GM12878 (cell line): ENCODE measurements around the gene ABL1. TPM values are rescaled to one million over a fixed set of nuclear protein-coding genes. Genes with fewer than 3 reads are reported as not detected.
A peak's percentile ranks its signal among the peaks of the same experiment; 100 is the strongest.

Source experiments
- ATAC-seq: fragments of 200-7000 bp; cut with Tn5 transposase; 3 replicates; pipeline ENCODE4 v1.9.1; 2020; ENCODE audit warnings: mild to moderate bottlenecking, moderate library complexity
- BruUV-seq: library from RNA; stranded (reverse); fragments of 400-500 nt; replicated peaks from 2 replicates; lab custom pipeline; 2021; lab: Mats Ljungman, UMichigan
- CTCF ChIA-PET: fragments of 300-600 bp; sonication (Branson Sonifier 250); formaldehyde crosslinking; extraction: SDS; loops from one replicate; lab custom pipeline; 2021; ENCODE audit warnings: inconsistent platforms; lab: Yijun Ruan, JAX
- POLR2A ChIA-PET: fragments of 350-600 bp; formaldehyde crosslinking; extraction: SDS; loops from one replicate; lab custom pipeline; 2021; ENCODE audit warnings: inconsistent platforms; lab: Charles Lee
- RAD21 ChIA-PET: fragments of 300-600 bp; sonication (Branson Sonifier 250); formaldehyde crosslinking; loops from one replicate; lab custom pipeline; 2023; ENCODE audit warnings: antibody characterized with exemption; ENCODE audit not compliant: unreplicated experiment; lab: Charles Lee
- SMC1A ChIA-PET: fragments of 300-600 bp; sonication (Branson Sonifier 250); formaldehyde crosslinking; loops from one replicate; lab custom pipeline; 2023; ENCODE audit not compliant: unreplicated experiment, uncharacterized antibody; lab: Charles Lee
- DNase-seq: peaks from one replicate; pipeline ENCODE4 v3.0.0-alpha.2; 2011; ENCODE audit warnings: low read depth, low spot score
- FAIRE-seq: peaks from 3 replicates; lab custom pipeline; 2011; peaks lifted over from hg19 to GRCh38; lab: Jason Lieb, UNC
- H2AFZ ChIP-seq: 2 replicates; pipeline ENCODE4 v1.6.0; 2011; ENCODE audit warnings: low read depth, low read length, control low read depth; ENCODE audit not compliant: control insufficient read depth
- H3K27ac ChIP-seq: 2 replicates; pipeline ENCODE4 v1.5.1; 2011; ENCODE audit warnings: control low read depth; ENCODE audit not compliant: control insufficient read depth, insufficient read depth
- H3K27me3 ChIP-seq, 2 experiments: replicated peaks in 1 of 2; 2 replicates each; pipeline versions ENCODE4 v1.6.0 to v1.6.1; 2011; ENCODE audit warnings: low read length in 1 of 2; ENCODE audit not compliant: control insufficient read depth in 2 of 2, insufficient read depth in 2 of 2
- H3K36me3 ChIP-seq, 2 experiments: 2 replicates each; pipeline ENCODE4 v1.5.1; 2011; ENCODE audit warnings: low read length in 1 of 2; ENCODE audit not compliant: control insufficient read depth in 2 of 2, insufficient read depth in 2 of 2
- H3K4me1 ChIP-seq: 2 replicates; pipeline ENCODE4 v1.6.1; 2011; ENCODE audit warnings: mild to moderate bottlenecking, low read length, moderate library complexity, mixed read lengths; ENCODE audit not compliant: control insufficient read depth, insufficient read depth
- H3K4me2 ChIP-seq: 2 replicates; pipeline ENCODE4 v1.6.0; 2011; ENCODE audit warnings: control low read depth; ENCODE audit not compliant: control insufficient read depth, insufficient read depth
- H3K4me3 ChIP-seq: fragments of 200-600 bp; sonication (generic); 2 replicates; pipeline ENCODE4 v1.5.1; 2016
- H3K79me2 ChIP-seq: 2 replicates; pipeline ENCODE4 v1.6.0; 2011; ENCODE audit warnings: low read length; ENCODE audit not compliant: control insufficient read depth, insufficient read depth
- H3K9ac ChIP-seq: 2 replicates; pipeline ENCODE4 v1.8.0; 2011; ENCODE audit warnings: low read length, control low read depth, mixed read lengths; ENCODE audit not compliant: control insufficient read depth, insufficient read depth
- H3K9me3 ChIP-seq: replicated peaks from 3 replicates; pipeline ENCODE4 v1.5.1; 2011; ENCODE audit warnings: mild to moderate bottlenecking, low read length; ENCODE audit not compliant: control insufficient read depth, insufficient read depth
- H4K20me1 ChIP-seq: 2 replicates; pipeline ENCODE4 v1.6.0; 2011; ENCODE audit not compliant: control insufficient read depth, insufficient read depth
- ATF7 ChIP-seq: fragments of 450-650 bp; IDR thresholded peaks from 2 replicates; pipeline ENCODE4 v1.6.1; 2016; ENCODE audit warnings: low read depth, mild to moderate bottlenecking
- CHD4 ChIP-seq: fragments of 200-600 bp; sonication (generic); IDR thresholded peaks from 2 replicates; pipeline ENCODE4 v1.6.1; 2016; ENCODE audit warnings: mild to moderate bottlenecking
- CREM ChIP-seq: IDR thresholded peaks from 2 replicates; pipeline ENCODE4 v1.6.1; 2014; ENCODE audit warnings: antibody characterized with exemption, low read depth
- HDAC2 ChIP-seq: fragments of 200-600 bp; sonication (generic); IDR thresholded peaks from 2 replicates; pipeline ENCODE4 v1.6.1; 2017
- IKZF2 ChIP-seq, 2 experiments: fragments of 450-650 bp; IDR thresholded peaks; 2 replicates each; pipeline ENCODE4 v1.6.1; 2017; ENCODE audit warnings: mild to moderate bottlenecking in 2 of 2, moderate library complexity in 2 of 2
- MYC ChIP-seq: IDR thresholded peaks from 2 replicates; pipeline ENCODE4 v1.6.1; 2011; ENCODE audit warnings: mild to moderate bottlenecking, low read length, moderate library complexity, inconsistent platforms; ENCODE audit not compliant: insufficient read depth, insufficient replicate concordance, insufficient read length, severe bottlenecking
- NFIC ChIP-seq: IDR thresholded peaks from 2 replicates; pipeline ENCODE4 v1.6.1; 2012; ENCODE audit warnings: low read depth, mild to moderate bottlenecking, inconsistent platforms, low read length, moderate library complexity
- NR2C2 ChIP-seq: IDR thresholded peaks from 2 replicates; pipeline ENCODE4 v1.6.1; 2011; ENCODE audit warnings: borderline replicate concordance, low read depth; ENCODE audit not compliant: control insufficient read depth, insufficient read length
- NR2F1 ChIP-seq: fragments of 450-650 bp; conservative IDR thresholded peaks from 2 replicates; pipeline ENCODE4 v1.6.1; 2017; ENCODE audit warnings: mild to moderate bottlenecking
- NRF1 ChIP-seq: conservative IDR thresholded peaks from 2 replicates; pipeline ENCODE4 v1.6.1; 2011; ENCODE audit warnings: mild to moderate bottlenecking, low read depth, low read length, improper control_type of control experiment
- POLR2A ChIP-seq: IDR thresholded peaks from 2 replicates; pipeline ENCODE4 v1.6.1; 2011; ENCODE audit warnings: low read depth, mild to moderate bottlenecking, low read length
- RB1 ChIP-seq: fragments of 450-650 bp; formaldehyde crosslinking; IDR thresholded peaks from 2 replicates; pipeline ENCODE4 v1.6.1; 2017; ENCODE audit warnings: mild to moderate bottlenecking, borderline replicate concordance
- TCF3 ChIP-seq: IDR thresholded peaks from 2 replicates; pipeline ENCODE4 v1.6.1; 2012; ENCODE audit warnings: low read depth, mild to moderate bottlenecking, low read length, borderline replicate concordance; ENCODE audit not compliant: insufficient read depth
- YY1 ChIP-seq: IDR thresholded peaks from 2 replicates; pipeline ENCODE4 v1.6.1; 2011; ENCODE audit warnings: low read depth, mild to moderate bottlenecking, low read length
- WGBS: methylation state at CpG from one replicate; pipeline ENCODE4 v1.1.6; 2016; ENCODE audit warnings: low lambda C conversion rate; ENCODE audit not compliant: insufficient replicate concordance, insufficient coverage; ENCODE audit errors: missing lambda C conversion rate; 5-methylcytosine and 5-hydroxymethylcytosine counted together
- in situ Hi-C: fragments of 300-500 bp; cut with MboI; formaldehyde crosslinking; loops from 9 replicates; pipeline ENCODE4 v1.14.3; 2018; ENCODE audit warnings: mixed read lengths
- intact Hi-C: fragments of 100-400 bp; cut with micrococcal nuclease; formaldehyde crosslinking; loops from one replicate; pipeline ENCODE4 v1.14.2; 2022; ENCODE audit not compliant: unreplicated experiment
- polyA plus RNA-seq, 11 experiments: library from polyadenylated mRNA; depleted of rRNA in 4 of 11; unstranded in 6 of 11; stranded (reverse) in 5 of 11; fragments of >200 nt; fragmentation: Nextera tagmentation in 4 of 11; fragmentation: Illumina TruSeq in 1 of 11; extraction: Ambion mirVana in 4 of 11; extraction: Trizol in 1 of 11; gene quantifications; 1 replicate in 1 of 11; 2 replicates in 10 of 11; pipeline versions ENCODE4 v1.2.1 to v1.2.3, GENCODE V29; 2011 to 2016; ENCODE audit warnings: inconsistent platforms in 2 of 11, missing spikeins in 2 of 11, low read depth in 1 of 11
- total RNA-seq, 4 experiments: library from RNA; depleted of rRNA in 3 of 4; stranded (reverse); fragments of >200 nt in 3 of 4; fragmentation: Illumina TruSeq in 1 of 4; extraction: Trizol in 1 of 4; gene quantifications; 2 replicates each; pipeline versions ENCODE4 v1.2.1 to v1.2.3, GENCODE V29; 2013 to 2021
- TF ChIP-seq, protein P1 (sequence below): fragments of 450-650 bp; formaldehyde crosslinking; IDR thresholded peaks from 2 replicates; pipeline ENCODE4 v1.4.0; 2022; ENCODE audit warnings: mild to moderate bottlenecking, moderate library complexity
- TF ChIP-seq, protein P2 (sequence below): IDR thresholded peaks from 2 replicates; pipeline ENCODE4 v1.6.1; 2011; ENCODE audit warnings: borderline replicate concordance, low read depth, mild to moderate bottlenecking, moderate library complexity, mixed read lengths, low read length; ENCODE audit not compliant: insufficient read depth; ENCODE audit errors: extremely low read length
- TF ChIP-seq, protein P3 (sequence below): IDR thresholded peaks from 2 replicates; pipeline ENCODE4 v1.6.1; 2011; ENCODE audit warnings: mild to moderate bottlenecking, low read depth, low read length, moderate library complexity; ENCODE audit not compliant: insufficient replicate concordance

Gene ABL1
- total and polyA plus RNA-seq, 10 of the 15 experiments (the other 5 are each of a cell fraction or from before 2014, with no cell fraction given): 0.79 to 51.5 (median 16.3) TPM

DNA sequence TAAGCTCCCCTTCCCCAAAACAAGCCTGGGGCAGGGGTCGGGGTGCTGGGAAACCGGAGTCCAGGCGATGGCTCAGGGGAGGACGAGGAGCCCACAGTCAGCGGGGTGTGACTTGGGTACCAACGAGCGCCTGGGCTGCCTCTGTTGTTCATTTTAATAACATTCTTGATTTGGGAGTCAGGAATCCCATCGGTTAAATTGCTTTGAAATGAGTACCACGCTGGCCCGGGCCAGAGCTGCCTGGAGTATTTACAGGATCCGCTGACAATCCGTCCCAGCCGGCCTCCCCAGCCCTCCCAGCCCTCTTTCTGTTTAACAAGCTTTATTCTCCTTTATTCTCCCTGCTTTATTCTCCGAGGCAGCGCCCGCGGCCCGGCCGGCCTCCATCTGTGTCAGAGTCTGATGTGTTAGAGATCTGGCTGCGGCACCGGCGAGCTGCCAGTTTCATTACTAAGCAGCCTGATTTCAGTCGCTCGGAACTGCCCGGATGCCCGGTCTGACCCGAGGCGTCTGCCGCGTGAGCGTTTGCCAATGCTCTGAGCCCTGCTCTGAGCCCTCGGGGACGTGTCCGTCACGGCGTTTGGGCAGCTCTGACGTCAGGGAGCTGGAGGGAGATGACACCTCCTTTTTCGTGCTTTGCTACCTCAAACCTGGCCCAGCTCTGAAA lies 78.0 kb downstream of the ABL1 start (continued):
- no peak for TF ChIP-seq YY1

DNA sequence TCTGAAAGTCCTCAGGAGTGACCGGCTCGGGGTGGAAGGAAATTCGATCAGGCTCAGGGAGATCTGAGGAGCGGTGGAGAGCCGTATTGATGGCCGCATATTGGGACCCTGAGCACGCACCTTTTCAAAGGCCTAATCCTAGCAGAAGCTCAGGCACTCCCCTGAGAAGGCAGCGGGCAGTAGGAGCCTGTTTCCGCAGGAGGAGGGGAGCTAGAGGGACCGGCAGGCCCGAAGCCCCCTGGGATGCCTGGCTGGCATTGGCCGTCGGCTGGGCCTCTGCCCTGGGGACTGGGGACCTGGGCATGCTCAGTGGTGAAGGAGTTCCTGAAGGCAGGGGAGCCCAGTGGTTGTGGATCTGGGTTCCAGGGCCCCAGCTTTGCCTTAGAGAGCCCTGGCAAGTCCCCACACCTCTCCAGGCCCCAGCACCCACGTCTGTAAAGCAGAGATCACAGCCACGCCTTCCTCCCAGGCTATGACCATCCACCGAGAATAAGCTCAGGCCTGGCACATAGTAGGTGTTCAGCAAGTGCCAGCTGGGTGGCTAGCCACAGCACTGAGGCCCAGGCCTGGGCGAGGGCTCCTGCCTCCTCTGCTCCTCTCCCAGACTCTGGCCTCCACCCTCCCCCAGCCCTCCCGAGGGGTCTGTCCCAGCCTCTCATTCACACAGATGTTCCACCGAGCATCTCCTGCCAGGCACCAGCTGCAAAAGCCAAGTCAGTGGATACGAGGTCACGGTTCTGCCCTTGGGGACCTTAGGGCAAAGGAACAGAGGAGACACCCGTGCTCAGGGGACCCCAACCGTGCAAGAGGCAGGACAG lies 78.8 kb downstream of the ABL1 start:
- Histone ChIP-seq H3K9me3 (no peaks in the 10 kb centered on the region), H3K27ac (no peak overlapping the region), H3K9ac (no peak overlapping the region), H3K79me2 (no peaks in the 10 kb centered on the region), H4K20me1 (no peaks in the 10 kb centered on the region), H3K36me3 (no peaks in the 10 kb centered on the region), H3K4me1 (no peaks in the 10 kb centered on the region), H3K4me3 (no peak overlapping the region), H2AFZ (no peak overlapping the region), H3K4me2 (no peak overlapping the region), H3K27me3 (no peaks in the 10 kb centered on the region)
- in situ Hi-C loops: no loop called here
- ChIA-PET CTCF (interaction anchor here (0.6 to 1.1 kb wide), 2 partner anchors 15 to 49 kb away, joined by 3 read pairs; no protein-coding TSS in a partner anchor), SMC1A (no interaction called here), POLR2A (no interaction called here), RAD21 (interaction anchor here (0.7 kb wide), 1 partner anchor 44 kb away, joined by 3 read pairs; no protein-coding TSS in a partner anchor)
- WGBS: 29% methylated on average over 23 of the region's 23 CpGs
- FAIRE-seq: no peak
- BruUV-seq: no TSS peak
- intact Hi-C loops: no loop called here
- peak; percentile 48 for ATAC-seq
- DNase-seq: no peak
- TF ChIP-seq CREM: no peak
- TF ChIP-seq, protein P1, sequence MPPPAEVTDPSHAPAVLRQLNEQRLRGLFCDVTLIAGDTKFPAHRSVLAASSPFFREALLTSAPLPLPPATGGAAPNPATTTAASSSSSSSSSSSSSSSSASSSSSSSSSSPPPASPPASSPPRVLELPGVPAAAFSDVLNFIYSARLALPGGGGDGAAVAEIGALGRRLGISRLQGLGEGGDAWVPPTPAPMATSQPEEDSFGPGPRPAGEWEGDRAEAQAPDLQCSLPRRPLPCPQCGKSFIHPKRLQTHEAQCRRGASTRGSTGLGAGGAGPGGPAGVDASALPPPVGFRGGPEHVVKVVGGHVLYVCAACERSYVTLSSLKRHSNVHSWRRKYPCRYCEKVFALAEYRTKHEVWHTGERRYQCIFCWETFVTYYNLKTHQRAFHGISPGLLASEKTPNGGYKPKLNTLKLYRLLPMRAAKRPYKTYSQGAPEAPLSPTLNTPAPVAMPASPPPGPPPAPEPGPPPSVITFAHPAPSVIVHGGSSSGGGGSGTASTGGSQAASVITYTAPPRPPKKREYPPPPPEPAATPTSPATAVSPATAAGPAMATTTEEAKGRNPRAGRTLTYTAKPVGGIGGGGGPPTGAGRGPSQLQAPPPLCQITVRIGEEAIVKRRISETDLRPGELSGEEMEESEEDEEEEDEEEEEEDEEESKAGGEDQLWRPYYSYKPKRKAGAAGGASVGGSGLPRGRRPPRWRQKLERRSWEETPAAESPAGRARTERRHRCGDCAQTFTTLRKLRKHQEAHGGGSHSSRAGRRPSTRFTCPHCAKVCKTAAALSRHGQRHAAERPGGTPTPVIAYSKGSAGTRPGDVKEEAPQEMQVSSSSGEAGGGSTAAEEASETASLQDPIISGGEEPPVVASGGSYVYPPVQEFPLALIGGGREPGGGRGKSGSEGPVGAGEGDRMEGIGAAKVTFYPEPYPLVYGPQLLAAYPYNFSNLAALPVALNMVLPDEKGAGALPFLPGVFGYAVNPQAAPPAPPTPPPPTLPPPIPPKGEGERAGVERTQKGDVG (CRISPR knock-in tag): no peak
- TF ChIP-seq YY1: no peak
- TF ChIP-seq CHD4: no peak
- no peak for TF ChIP-seq MYC
- TF ChIP-seq NR2F1: no peak
- TF ChIP-seq TCF3: no peak
- TF ChIP-seq, protein P2, sequence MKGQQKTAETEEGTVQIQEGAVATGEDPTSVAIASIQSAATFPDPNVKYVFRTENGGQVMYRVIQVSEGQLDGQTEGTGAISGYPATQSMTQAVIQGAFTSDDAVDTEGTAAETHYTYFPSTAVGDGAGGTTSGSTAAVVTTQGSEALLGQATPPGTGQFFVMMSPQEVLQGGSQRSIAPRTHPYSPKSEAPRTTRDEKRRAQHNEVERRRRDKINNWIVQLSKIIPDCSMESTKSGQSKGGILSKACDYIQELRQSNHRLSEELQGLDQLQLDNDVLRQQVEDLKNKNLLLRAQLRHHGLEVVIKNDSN: no peak
- no peak for TF ChIP-seq RB1
- no peak for TF ChIP-seq POLR2A
- no peak for TF ChIP-seq ATF7
- no peak for TF ChIP-seq NR2C2
- no peak for TF ChIP-seq NFIC
- no peak for TF ChIP-seq IKZF2 (IDR thresholded peaks at IDR 0.05)
- TF ChIP-seq NRF1: no peak
- no peak for TF ChIP-seq HDAC2
- TF ChIP-seq, protein P3, sequence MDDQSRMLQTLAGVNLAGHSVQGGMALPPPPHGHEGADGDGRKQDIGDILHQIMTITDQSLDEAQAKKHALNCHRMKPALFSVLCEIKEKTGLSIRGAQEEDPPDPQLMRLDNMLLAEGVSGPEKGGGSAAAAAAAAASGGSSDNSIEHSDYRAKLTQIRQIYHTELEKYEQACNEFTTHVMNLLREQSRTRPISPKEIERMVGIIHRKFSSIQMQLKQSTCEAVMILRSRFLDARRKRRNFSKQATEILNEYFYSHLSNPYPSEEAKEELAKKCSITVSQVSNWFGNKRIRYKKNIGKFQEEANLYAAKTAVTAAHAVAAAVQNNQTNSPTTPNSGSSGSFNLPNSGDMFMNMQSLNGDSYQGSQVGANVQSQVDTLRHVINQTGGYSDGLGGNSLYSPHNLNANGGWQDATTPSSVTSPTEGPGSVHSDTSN: no peak
